ENCODE data around the gene LRRC61. TPM values are rescaled to one million over a fixed set of nuclear protein-coding genes. Genes with fewer than 3 reads are reported as not detected.

The LRRC61 gene
- total RNA-seq, 1 donor from 2014 or later = 26.3 TPM

GRCh38 chr7:150333659-150334058 lies 10.5 kb downstream of the LRRC61 start:
- DNase-seq (ENCODE audit: low read depth, low spot score) = no peak
- Mint-ChIP-seq H3K4me1 (no peaks in the 10 kb centered on the region), H3K27ac (ENCODE audit: unreplicated experiment) (no peak overlapping the region), H3K4me3 (no peak overlapping the region), H3K9me3 (no peaks in the 10 kb centered on the region), H3K27me3 (ENCODE audit: low read depth) (peaks cover 3% of the 10 kb centered on the region), H3K36me3 (ENCODE audit: low read depth) (no peaks in the 10 kb centered on the region)
- no peak for TF ChIP-seq CTCF (conservative IDR thresholded peaks at IDR 0.05)

GRCh38 chr7:150334108-150334507 lies 11.0 kb downstream of the LRRC61 start:
- Mint-ChIP-seq H3K27ac (ENCODE audit: unreplicated experiment) (peak overlapping the region; percentile 71), H3K27me3 (ENCODE audit: low read depth) (peaks cover 4% of the 10 kb centered on the region), H3K4me1 (no peaks in the 10 kb centered on the region), H3K36me3 (ENCODE audit: low read depth) (no peaks in the 10 kb centered on the region), H3K9me3 (no peaks in the 10 kb centered on the region), H3K4me3 (no peak overlapping the region)
- TF ChIP-seq CTCF (conservative IDR thresholded peaks at IDR 0.05) = no peak
- DNase-seq (ENCODE audit: low read depth, low spot score) = no peak

- DNase-seq (ENCODE audit: low read depth, low spot score) = no peak
- Mint-ChIP-seq H3K27ac (ENCODE audit: unreplicated experiment) (no peak overlapping the region), H3K9me3 (no peaks in the 10 kb centered on the region), H3K36me3 (ENCODE audit: low read depth) (no peaks in the 10 kb centered on the region), H3K4me1 (peaks cover 10% of the 10 kb centered on the region), H3K27me3 (ENCODE audit: low read depth) (peaks cover 15% of the 10 kb centered on the region), H3K4me3 (no peak overlapping the region)
- TF ChIP-seq CTCF (conservative IDR thresholded peaks at IDR 0.05) = no peak
Measured at GRCh38 chr7:150335108-150335773, 12.1 kb downstream of the LRRC61 start.

- no peak overlapping the region for H3K4me3 Mint-ChIP-seq
- no peak overlapping the region for H3K27ac Mint-ChIP-seq (ENCODE audit: unreplicated experiment)
- TF ChIP-seq CTCF (conservative IDR thresholded peaks at IDR 0.05) = no peak
- no peaks in the 10 kb centered on the region for H3K36me3 Mint-ChIP-seq (ENCODE audit: low read depth)
- H3K27me3 Mint-ChIP-seq (ENCODE audit: low read depth) = peaks cover 18% of the 10 kb centered on the region
- no peak for DNase-seq (ENCODE audit: low read depth, low spot score)
- no peaks in the 10 kb centered on the region for H3K9me3 Mint-ChIP-seq
- peaks cover 10% of the 10 kb centered on the region for H3K4me1 Mint-ChIP-seq
Measured at GRCh38 chr7:150335774-150336112, 12.6 kb downstream of the LRRC61 start.

- H3K27me3 Mint-ChIP-seq (ENCODE audit: low read depth) = peaks cover 25% of the 10 kb centered on the region
- H3K4me1 Mint-ChIP-seq = peaks cover 14% of the 10 kb centered on the region
- H3K36me3 Mint-ChIP-seq (ENCODE audit: low read depth) = no peaks in the 10 kb centered on the region
- DNase-seq (ENCODE audit: low read depth, low spot score) = no peak
- no peaks in the 10 kb centered on the region for H3K9me3 Mint-ChIP-seq
- H3K27ac Mint-ChIP-seq (ENCODE audit: unreplicated experiment) = no peak overlapping the region
- no peak overlapping the region for H3K4me3 Mint-ChIP-seq
- no peak for TF ChIP-seq CTCF (conservative IDR thresholded peaks at IDR 0.05)
Measured at GRCh38 chr7:150336746-150337145, 13.6 kb downstream of the LRRC61 start.

Data from neural crest cell (in vitro differentiated cells).